Endothelial cell of umbilical vein (primary cell): Measurements from ENCODE around the gene FOXF1. TPM values are rescaled to one million over a fixed set of nuclear protein-coding genes. Genes with fewer than 3 reads are reported as not detected.

Experiments used
- BruUV-seq: library from RNA; stranded (reverse); fragments of 400-500 nt; replicated peaks from 2 replicates; lab custom pipeline; 2021; lab: Mats Ljungman, UMichigan
- CTCF ChIA-PET: fragments of 300-600, 350-600 bp; sonication (Branson Sonifier 250); formaldehyde crosslinking; loops from one replicate; lab custom pipeline; 2021; ENCODE audit warnings: antibody characterized with exemption, inconsistent platforms; lab: Charles Lee
- POLR2A ChIA-PET: fragments of 300-600, 350-600 bp; sonication (Branson Sonifier 250); formaldehyde crosslinking; loops from one replicate; lab custom pipeline; 2021; ENCODE audit warnings: antibody characterized with exemption, inconsistent platforms; lab: Charles Lee
- DNase-seq: peaks from one replicate; pipeline ENCODE4 v3.0.0-alpha.2; 2011; ENCODE audit warnings: low read depth, low spot score
- FAIRE-seq: peaks from 2 replicates; lab custom pipeline; 2011; peaks lifted over from hg19 to GRCh38; lab: Jason Lieb, UNC
- H2AFZ ChIP-seq: 2 replicates; pipeline ENCODE4 v1.6.0; 2012; ENCODE audit warnings: low read depth, low read length, control low read depth, inconsistent platforms
- H3K27ac ChIP-seq: 2 replicates; pipeline ENCODE4 v1.5.1; 2011; ENCODE audit warnings: low read depth, mild to moderate bottlenecking, control low read depth, low read length, moderate library complexity; ENCODE audit not compliant: insufficient read depth
- H3K27me3 ChIP-seq, 2 experiments: 2 replicates each; pipeline versions ENCODE4 v1.6.0 to v1.6.1; 2011; ENCODE audit warnings: low read length in 2 of 2, mixed read lengths in 1 of 2; ENCODE audit not compliant: control insufficient read depth in 2 of 2, insufficient read depth in 2 of 2
- H3K36me3 ChIP-seq, 2 experiments: 2 replicates in 1 of 2; 3 replicates in 1 of 2; pipeline ENCODE4 v1.5.1; 2011; ENCODE audit warnings: low read length in 2 of 2, mild to moderate bottlenecking in 1 of 2, moderate library complexity in 1 of 2; ENCODE audit not compliant: control insufficient read depth in 2 of 2, insufficient read depth in 2 of 2; ENCODE audit errors: extremely low read depth in 1 of 2
- H3K4me1 ChIP-seq: 3 replicates; pipeline ENCODE4 v1.5.1; 2011; ENCODE audit warnings: mild to moderate bottlenecking, low read length; ENCODE audit not compliant: control insufficient read depth, insufficient read depth; ENCODE audit errors: extremely low read depth
- H3K4me2 ChIP-seq: 2 replicates; pipeline ENCODE4 v1.6.1; 2011; ENCODE audit warnings: low read length, control low read depth, mixed read lengths; ENCODE audit not compliant: insufficient read depth
- H3K4me3 ChIP-seq, 3 experiments: fragments of 200-600 bp in 1 of 3; sonication (generic), shearing (Covaris generic) in 1 of 3; replicated peaks in 1 of 3; 2 replicates each; pipeline ENCODE4 v1.5.1; 2011 to 2016; ENCODE audit warnings: control low read depth in 3 of 3, low read length in 3 of 3, mild to moderate bottlenecking in 2 of 3, inconsistent platforms in 1 of 3, low read depth in 1 of 3, moderate library complexity in 1 of 3; ENCODE audit not compliant: insufficient read depth in 1 of 3
- H3K79me2 ChIP-seq: 2 replicates; pipeline ENCODE4 v1.6.0; 2012; ENCODE audit warnings: low read length, inconsistent platforms; ENCODE audit not compliant: control insufficient read depth, insufficient read depth
- H3K9ac ChIP-seq: replicated peaks from 2 replicates; pipeline ENCODE3; 2011; ENCODE audit warnings: low read length, control low read depth; ENCODE audit not compliant: insufficient read depth; ENCODE audit errors: extremely low read depth
- H3K9me1 ChIP-seq: replicated peaks from 3 replicates; pipeline ENCODE4 v1.6.0; 2011; ENCODE audit warnings: mild to moderate bottlenecking, low read length; ENCODE audit not compliant: control insufficient read depth, insufficient read depth; ENCODE audit errors: extremely low read depth
- H3K9me3 ChIP-seq: replicated peaks from 2 replicates; pipeline ENCODE4 v1.5.1; 2012; ENCODE audit warnings: low read length, inconsistent platforms; ENCODE audit not compliant: control insufficient read depth, insufficient read depth
- H4K20me1 ChIP-seq: replicated peaks from 2 replicates; pipeline ENCODE3; 2011; ENCODE audit warnings: mild to moderate bottlenecking, low read length; ENCODE audit not compliant: control insufficient read depth, insufficient read depth; ENCODE audit errors: extremely low read depth
- EZH2 ChIP-seq: IDR thresholded peaks from 2 replicates; pipeline ENCODE4 v1.6.1; 2012; ENCODE audit warnings: borderline replicate concordance, low read depth, mild to moderate bottlenecking, moderate library complexity, low read length, inconsistent platforms; ENCODE audit not compliant: severe bottlenecking
- FOS ChIP-seq: IDR thresholded peaks from 2 replicates; pipeline ENCODE4 v1.6.1; 2011; ENCODE audit warnings: mild to moderate bottlenecking, low read length, moderate library complexity, borderline replicate concordance; ENCODE audit not compliant: insufficient read depth
- GATA2 ChIP-seq: IDR thresholded peaks from 2 replicates; pipeline ENCODE4 v1.7.0; 2011; ENCODE audit warnings: low read depth, mild to moderate bottlenecking, moderate library complexity, mixed read lengths, low read length; ENCODE audit not compliant: insufficient read length, insufficient read depth
- JUN ChIP-seq: IDR thresholded peaks from 2 replicates; pipeline ENCODE4 v1.6.1; 2011; ENCODE audit warnings: borderline replicate concordance, low read depth; ENCODE audit not compliant: insufficient read length, insufficient read depth
- MYC ChIP-seq: IDR thresholded peaks from one replicate; pipeline ENCODE4 v1.6.1; 2011; ENCODE audit warnings: mild to moderate bottlenecking, low read depth, low read length
- POLR2A ChIP-seq: IDR thresholded peaks from 2 replicates; pipeline ENCODE4 v1.6.1; 2012; ENCODE audit warnings: low read depth, mild to moderate bottlenecking, control low read depth, low read length
- POLR2AphosphoS5 ChIP-seq: IDR thresholded peaks from 2 replicates; pipeline ENCODE4 v1.6.1; 2012; ENCODE audit warnings: low read depth, mild to moderate bottlenecking, control low read depth, low read length, moderate library complexity; ENCODE audit not compliant: insufficient read depth
- dilution Hi-C: fragments of 300-500 bp; cut with MboI; formaldehyde crosslinking; loops from one replicate; pipeline ENCODE4 v1.15.0; 2019; ENCODE audit warnings: low sequenced_read_pairs; ENCODE audit not compliant: extremely low pct_ligation_motif_present
- intact Hi-C: fragments of 100-400 bp; cut with micrococcal nuclease; formaldehyde crosslinking; loops from one replicate; pipeline ENCODE4 v1.10.0; 2022
- polyA plus RNA-seq, 4 experiments: library from polyadenylated mRNA; depleted of rRNA in 3 of 4; stranded (reverse) in 3 of 4; unstranded in 1 of 4; fragments of >200 nt; gene quantifications; 2 replicates each; pipeline versions ENCODE4 v1.2.1 to v1.2.3, GENCODE V29; 2011 to 2012; ENCODE audit warnings: missing spikeins in 1 of 4
- total RNA-seq: library from RNA; stranded (reverse); gene quantifications from 2 replicates; pipeline ENCODE4 v1.2.3, GENCODE V29; 2021
- TF ChIP-seq, protein P1 (sequence below): IDR thresholded peaks from 2 replicates; pipeline ENCODE4 v1.6.1; 2011; ENCODE audit not compliant: insufficient read depth, insufficient read length
- TF ChIP-seq, protein P2 (sequence below), 2 donors: IDR thresholded peaks; 1 replicate in 1 of 2; 2 replicates in 1 of 2; pipeline ENCODE4 v1.5.1; 2011; ENCODE audit warnings: low read length in 2 of 2, mild to moderate bottlenecking in 2 of 2, moderate library complexity in 2 of 2, control low read depth in 1 of 2, inconsistent platforms in 1 of 2, low read depth in 1 of 2; ENCODE audit not compliant: insufficient read depth in 1 of 2; ENCODE audit errors: extremely low read depth in 1 of 2

FOXF1 gene
- total and polyA plus RNA-seq, 2 donors (not counting 3 experiments of a cell fraction or from before 2014, with no cell fraction given) = 1.0 to 1.1 TPM

DNA sequence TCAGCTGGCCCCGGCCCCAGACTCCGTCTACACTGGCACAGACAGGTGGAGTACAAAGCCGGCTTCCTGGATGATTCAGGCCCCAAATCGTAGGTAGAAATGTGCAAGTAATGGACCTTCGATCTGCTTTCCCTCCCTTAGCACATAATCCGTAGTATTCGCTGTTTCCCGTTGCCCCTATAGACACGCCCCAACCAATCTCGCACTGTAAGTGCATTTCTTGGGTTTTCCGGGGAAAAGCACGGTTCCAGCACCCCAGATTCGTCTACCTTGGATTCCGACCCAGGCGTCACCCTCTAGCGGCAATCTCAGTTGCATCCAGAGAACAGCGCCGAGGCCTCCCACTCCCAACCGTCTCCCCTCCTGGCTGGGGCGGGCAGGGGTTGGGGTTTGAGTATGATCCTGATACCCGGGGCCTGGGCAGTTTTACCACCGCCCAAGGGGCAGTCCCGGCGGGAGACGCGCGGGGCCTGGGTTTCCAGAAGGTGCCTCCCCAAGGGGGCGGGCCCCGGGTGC, 12.1 kb upstream of the FOXF1 start:
- H3K9ac ChIP-seq = no peak overlapping the region
- no peaks in the 10 kb centered on the region for H3K9me3 ChIP-seq
- CTCF ChIA-PET = no interaction called here
- intact Hi-C loops = no loop called here
- H2AFZ ChIP-seq = no peak overlapping the region
- POLR2A ChIA-PET = interaction anchor here (0.6 kb wide), 1 partner anchor 9 kb away, joined by 3 read pairs; no protein-coding TSS in a partner anchor
- no peaks in the 10 kb centered on the region for H3K36me3 ChIP-seq
- H3K27me3 ChIP-seq = peaks cover 90 to 95% of the 10 kb centered on the region in 2 experiments
- no peak overlapping the region for H3K4me3 ChIP-seq
- no peaks in the 10 kb centered on the region for H3K4me1 ChIP-seq
- DNase-seq (no peak), FAIRE-seq (no peak)
- H3K27ac ChIP-seq = no peak overlapping the region
- H4K20me1 ChIP-seq = no peaks in the 10 kb centered on the region
- no peaks in the 10 kb centered on the region for H3K79me2 ChIP-seq
- H3K4me2 ChIP-seq = no peak overlapping the region
- H3K9me1 ChIP-seq = no peaks in the 10 kb centered on the region
- BruUV-seq = no TSS peak
- dilution Hi-C loops = no loop called here
- TF ChIP-seq, protein P1, sequence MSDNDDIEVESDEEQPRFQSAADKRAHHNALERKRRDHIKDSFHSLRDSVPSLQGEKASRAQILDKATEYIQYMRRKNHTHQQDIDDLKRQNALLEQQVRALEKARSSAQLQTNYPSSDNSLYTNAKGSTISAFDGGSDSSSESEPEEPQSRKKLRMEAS = no peak
- peak; percentile 80 for TF ChIP-seq EZH2
- no peak for TF ChIP-seq JUN
- no peak for TF ChIP-seq MYC
- TF ChIP-seq GATA2 = no peak
- no peak for TF ChIP-seq FOS
- no peak for TF ChIP-seq POLR2A
- TF ChIP-seq, protein P2, sequence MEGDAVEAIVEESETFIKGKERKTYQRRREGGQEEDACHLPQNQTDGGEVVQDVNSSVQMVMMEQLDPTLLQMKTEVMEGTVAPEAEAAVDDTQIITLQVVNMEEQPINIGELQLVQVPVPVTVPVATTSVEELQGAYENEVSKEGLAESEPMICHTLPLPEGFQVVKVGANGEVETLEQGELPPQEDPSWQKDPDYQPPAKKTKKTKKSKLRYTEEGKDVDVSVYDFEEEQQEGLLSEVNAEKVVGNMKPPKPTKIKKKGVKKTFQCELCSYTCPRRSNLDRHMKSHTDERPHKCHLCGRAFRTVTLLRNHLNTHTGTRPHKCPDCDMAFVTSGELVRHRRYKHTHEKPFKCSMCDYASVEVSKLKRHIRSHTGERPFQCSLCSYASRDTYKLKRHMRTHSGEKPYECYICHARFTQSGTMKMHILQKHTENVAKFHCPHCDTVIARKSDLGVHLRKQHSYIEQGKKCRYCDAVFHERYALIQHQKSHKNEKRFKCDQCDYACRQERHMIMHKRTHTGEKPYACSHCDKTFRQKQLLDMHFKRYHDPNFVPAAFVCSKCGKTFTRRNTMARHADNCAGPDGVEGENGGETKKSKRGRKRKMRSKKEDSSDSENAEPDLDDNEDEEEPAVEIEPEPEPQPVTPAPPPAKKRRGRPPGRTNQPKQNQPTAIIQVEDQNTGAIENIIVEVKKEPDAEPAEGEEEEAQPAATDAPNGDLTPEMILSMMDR (IDR thresholded peaks at IDR 0.05; ENCODE audit: extremely low read depth in 1 of 2, insufficient read depth in 1 of 2, low read depth in 1 of 2, low read length in 2 of 2) = peak in 1 of 2 donors; percentile 14
- TF ChIP-seq POLR2AphosphoS5 = no peak
